Uterus (tissue), 2 donors: ENCODE measurements around the gene PTPRD.

ENCODE experiments used
- CTCF ChIP-seq, 4 experiments: fragments of 200-600 bp in 2 of 4; fragments of 450-650 bp in 2 of 4; sonication (generic) in 2 of 4; IDR thresholded peaks; one replicate each; pipeline ENCODE4 v1.5.1; 2016 to 2019; ENCODE audit warnings: antibody characterized with exemption in 4 of 4, mild to moderate bottlenecking in 2 of 4, moderate library complexity in 1 of 4
- POLR2A ChIP-seq, 2 donors: fragments of 450-650 bp; IDR thresholded peaks; one replicate each; pipeline ENCODE4 v1.6.1; 2016; ENCODE audit warnings: antibody characterized with exemption in 2 of 2, mild to moderate bottlenecking in 1 of 2, moderate library complexity in 1 of 2

DNA sequence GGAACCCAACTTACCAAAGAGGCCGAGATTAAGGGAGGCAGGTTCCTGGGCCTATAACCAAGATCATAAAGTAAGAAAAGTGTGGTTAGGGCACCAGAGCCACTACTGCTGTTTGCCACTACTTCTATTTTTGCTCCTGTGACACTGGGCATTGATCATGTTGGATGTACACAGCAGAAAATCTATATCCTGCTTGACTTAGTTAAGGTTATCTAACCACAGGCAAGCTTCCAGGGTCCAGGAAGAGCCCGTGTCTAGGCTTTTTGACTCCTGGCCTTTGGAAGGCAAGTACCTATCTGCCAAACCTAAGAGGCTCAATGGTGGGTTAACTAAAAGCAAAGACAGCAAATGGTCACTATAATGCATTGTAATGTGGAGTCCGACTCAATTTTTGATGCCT, 2315.8 kb downstream of the PTPRD start:
- TF ChIP-seq CTCF (IDR thresholded peaks at IDR 0.05) (no peak), POLR2A (IDR thresholded peaks at IDR 0.05) (no peak)
